Cardiac atrium fibroblast (primary cell): ENCODE data around the gene OBI1. TPM values are rescaled to one million over a fixed set of nuclear protein-coding genes. Genes with fewer than 3 reads are reported as not detected.

Experiments
- total RNA-seq: library from RNA; depleted of rRNA; stranded (reverse); fragments of >200 nt; gene quantifications from 2 replicates; pipeline ENCODE4 v1.2.3, GENCODE V29; 2015

The OBI1 gene, protein sequence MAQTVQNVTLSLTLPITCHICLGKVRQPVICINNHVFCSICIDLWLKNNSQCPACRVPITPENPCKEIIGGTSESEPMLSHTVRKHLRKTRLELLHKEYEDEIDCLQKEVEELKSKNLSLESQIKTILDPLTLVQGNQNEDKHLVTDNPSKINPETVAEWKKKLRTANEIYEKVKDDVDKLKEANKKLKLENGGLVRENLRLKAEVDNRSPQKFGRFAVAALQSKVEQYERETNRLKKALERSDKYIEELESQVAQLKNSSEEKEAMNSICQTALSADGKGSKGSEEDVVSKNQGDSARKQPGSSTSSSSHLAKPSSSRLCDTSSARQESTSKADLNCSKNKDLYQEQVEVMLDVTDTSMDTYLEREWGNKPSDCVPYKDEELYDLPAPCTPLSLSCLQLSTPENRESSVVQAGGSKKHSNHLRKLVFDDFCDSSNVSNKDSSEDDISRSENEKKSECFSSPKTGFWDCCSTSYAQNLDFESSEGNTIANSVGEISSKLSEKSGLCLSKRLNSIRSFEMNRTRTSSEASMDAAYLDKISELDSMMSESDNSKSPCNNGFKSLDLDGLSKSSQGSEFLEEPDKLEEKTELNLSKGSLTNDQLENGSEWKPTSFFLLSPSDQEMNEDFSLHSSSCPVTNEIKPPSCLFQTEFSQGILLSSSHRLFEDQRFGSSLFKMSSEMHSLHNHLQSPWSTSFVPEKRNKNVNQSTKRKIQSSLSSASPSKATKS
- 4.9 and 6.8 TPM in 2 replicates for total RNA-seq

DNA sequence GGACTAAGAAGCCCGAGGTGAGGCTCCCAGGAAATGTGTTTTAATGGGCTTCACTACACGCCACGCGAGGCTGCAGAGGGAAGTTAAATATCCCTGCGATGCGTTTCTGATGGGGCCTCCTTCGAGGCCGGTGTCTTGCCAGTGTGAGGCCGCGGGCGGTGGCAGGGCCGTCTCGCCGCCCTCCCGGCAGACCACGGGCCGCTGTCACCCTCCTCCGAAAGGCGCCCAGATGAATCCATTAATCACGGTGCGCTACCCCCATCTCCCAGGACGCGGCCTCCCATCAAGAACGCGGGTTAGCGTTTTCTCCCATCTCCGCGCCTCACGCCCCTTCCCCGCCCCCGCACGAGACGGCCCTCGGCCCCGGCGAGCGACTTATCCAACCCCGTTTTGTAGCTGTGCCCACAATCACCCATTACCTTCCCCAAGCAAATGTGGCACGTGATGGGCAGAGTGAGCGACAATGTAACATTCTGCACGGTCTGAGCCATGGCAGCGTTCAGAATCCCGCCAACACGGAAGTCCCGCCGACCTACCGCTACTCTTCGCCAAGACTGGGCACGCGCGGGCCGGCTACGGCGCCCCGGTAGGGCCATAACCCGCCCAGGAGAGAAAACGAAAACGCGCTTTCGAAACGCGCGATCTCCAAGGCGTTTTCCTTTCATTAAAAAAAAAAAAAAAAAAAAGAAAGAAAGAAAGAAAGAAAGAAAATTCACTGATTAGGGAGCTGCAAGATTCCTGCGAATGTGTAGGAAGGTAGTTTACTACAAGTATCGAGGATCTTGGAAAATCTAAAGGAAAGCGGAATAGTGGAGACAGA, at the start of gene OBI1:
Gene OBI1 (minus strand): TSS at position 526 of the 820 bp plus-strand sequence. CDS start 35 bp downstream, at position 491.

DNA sequence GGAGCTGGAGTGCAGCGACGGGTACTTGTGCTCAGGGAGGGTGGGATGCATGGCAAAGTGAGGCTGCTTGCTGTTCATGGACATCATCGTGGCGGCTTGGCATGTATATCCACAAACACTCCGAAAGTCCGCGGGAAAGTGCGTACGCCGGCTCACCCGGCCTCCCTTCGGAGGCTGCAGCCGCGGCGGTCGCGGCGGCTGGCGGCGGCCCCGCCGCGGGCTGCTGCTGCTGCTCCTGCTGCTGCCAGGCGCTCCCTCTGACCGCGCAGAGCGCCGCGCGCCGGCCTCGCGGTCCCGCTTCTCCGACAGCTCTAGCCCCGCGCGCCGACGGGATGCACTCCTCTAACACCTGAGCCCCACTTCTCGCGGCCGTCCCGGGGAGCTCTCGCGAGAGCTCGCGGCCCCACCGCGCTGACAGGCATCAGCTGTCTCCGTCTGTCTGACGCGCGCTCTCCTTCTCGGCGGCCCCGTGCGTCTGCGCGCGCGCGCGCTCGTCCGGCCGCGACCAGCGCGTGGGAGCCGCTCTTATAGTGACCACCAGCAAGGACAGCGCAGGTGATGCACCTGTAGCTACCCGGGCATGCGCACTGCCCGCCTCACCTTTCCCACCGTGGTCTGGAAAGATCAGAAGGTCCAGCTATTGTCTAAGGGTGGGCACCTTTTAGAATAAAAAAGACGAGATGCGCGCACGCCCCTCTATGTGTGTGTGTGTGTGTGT, 55.6 kb downstream of the OBI1 start, which contains the start of gene POU4F1:
Gene POU4F1 (minus strand): TSS at position 313 of the 718 bp plus-strand sequence. CDS start 226 bp downstream, at position 87.

Other genes with a start within 250 kb of the OBI1 start
- not detected in 2 replicates for gene POU4F1, start 55.6 kb downstream of the OBI1 start, total RNA-seq